ENCODE data around the gene MAP3K3. TPM values are rescaled to one million over a fixed set of nuclear protein-coding genes. Genes with fewer than 3 reads are reported as not detected.
A peak's percentile ranks its signal among the peaks of the same experiment; 100 is the strongest.

Gene MAP3K3
- polyA plus RNA-seq, 2 donors, result 10.5 to 12.1 TPM

DNA sequence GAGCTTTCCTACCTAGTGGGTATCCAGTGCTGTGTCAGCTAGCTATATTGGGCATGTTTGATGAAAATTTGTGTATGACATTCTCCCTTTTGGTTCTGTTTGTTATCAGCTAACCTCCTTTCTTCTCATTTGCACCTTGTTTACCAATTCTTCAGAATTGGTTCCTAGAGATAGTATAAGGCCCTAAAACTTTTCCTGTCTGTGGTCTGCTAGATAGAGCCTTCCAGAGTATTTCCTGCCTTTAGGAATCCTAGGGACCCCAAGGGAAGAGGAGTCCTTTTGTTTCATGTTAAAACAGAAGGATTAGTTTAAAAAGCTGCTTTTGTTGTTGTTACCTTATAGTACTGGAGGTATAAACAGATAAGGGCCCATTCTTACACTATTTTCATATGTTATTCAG lies 11.5 kb downstream of the MAP3K3 start:
- H3K27me3 ChIP-seq (ENCODE audit: control insufficient read depth in 1 of 2, insufficient read depth in 2 of 2, low read length in 2 of 2), result no peaks in the 10 kb centered on the region
- H3K36me3 ChIP-seq (ENCODE audit: control insufficient read depth in 2 of 2, insufficient read depth in 2 of 2, low read length in 1 of 2), result peaks cover 10 to 13% of the 10 kb centered on the region in 2 donors
- H3K9me3 ChIP-seq (ENCODE audit: control insufficient read depth in 2 of 2, insufficient read depth in 1 of 2, low read depth in 1 of 2, low read length in 1 of 2), result no peaks in the 10 kb centered on the region
- no peaks in the 10 kb centered on the region for H3K4me1 ChIP-seq (ENCODE audit: control insufficient read depth in 2 of 2, insufficient read depth in 2 of 2, low read length in 1 of 2)
- no peak overlapping the region for H3K4me3 ChIP-seq (ENCODE audit: low read depth in 1 of 2, low read length in 2 of 2)
- H3K27ac ChIP-seq (ENCODE audit: low read depth in 2 of 2, low read length in 1 of 2), result no peak overlapping the region

DNA sequence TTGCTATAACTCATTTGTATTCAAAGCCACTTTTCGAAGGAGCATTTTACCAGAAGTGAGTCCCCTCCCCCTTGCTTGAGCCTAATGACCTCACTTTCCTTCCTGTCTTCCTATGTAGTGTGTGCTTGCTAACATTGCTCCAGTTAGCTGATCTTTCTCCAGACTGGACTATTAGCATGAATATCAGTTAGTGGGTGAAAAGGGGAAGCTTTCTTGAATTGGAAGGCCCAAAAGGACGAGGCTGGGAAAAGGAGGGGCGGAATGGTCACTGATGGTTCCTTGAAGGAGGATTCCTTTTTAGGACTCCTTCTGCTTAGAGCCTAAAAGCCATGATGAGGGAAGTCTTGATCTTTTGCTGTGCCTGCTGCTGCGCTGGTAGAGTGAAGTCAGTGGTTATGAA lies 11.9 kb downstream of the MAP3K3 start:
- 73 to 79% methylated on average over 4 of the region's 4 CpGs for WGBS, 2 donors
- Histone ChIP-seq H3K9me3 (ENCODE audit: control insufficient read depth in 2 of 2, insufficient read depth in 1 of 2, low read depth in 1 of 2, low read length in 1 of 2) (no peaks in the 10 kb centered on the region), H3K27me3 (ENCODE audit: control insufficient read depth in 1 of 2, insufficient read depth in 2 of 2, low read length in 2 of 2) (no peaks in the 10 kb centered on the region), H3K36me3 (ENCODE audit: control insufficient read depth in 2 of 2, insufficient read depth in 2 of 2, low read length in 1 of 2) (peaks cover 10 to 13% of the 10 kb centered on the region in 2 donors), H3K4me1 (ENCODE audit: control insufficient read depth in 2 of 2, insufficient read depth in 2 of 2, low read length in 1 of 2) (no peaks in the 10 kb centered on the region), H3K4me3 (ENCODE audit: low read depth in 1 of 2, low read length in 2 of 2) (no peak overlapping the region), H3K27ac (ENCODE audit: low read depth in 2 of 2, low read length in 1 of 2) (peak overlapping the region in 1 of 2 donors; percentile 51)

DNA sequence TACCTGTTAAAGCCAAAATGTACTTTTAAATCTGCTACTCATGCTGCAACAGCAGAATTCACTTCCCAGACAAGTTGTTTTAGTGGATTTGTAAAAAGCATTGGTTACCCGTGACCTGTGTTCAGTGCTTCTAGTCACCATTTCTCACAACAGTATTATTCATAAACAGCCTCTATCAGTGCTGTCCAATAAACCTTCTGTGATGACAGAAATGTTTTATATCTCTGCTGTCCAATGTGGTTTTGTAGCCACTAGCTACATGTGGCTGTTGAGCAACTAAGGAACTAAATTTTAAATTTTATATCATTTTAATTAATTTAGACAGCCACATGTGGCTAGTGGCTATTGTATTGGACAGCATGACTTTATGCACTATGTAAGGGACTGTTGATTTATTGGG lies 12.6 kb downstream of the MAP3K3 start:
- Histone ChIP-seq H3K36me3 (ENCODE audit: control insufficient read depth in 2 of 2, insufficient read depth in 2 of 2, low read length in 1 of 2) (peaks cover 10 to 13% of the 10 kb centered on the region in 2 donors), H3K4me3 (ENCODE audit: low read depth in 1 of 2, low read length in 2 of 2) (no peak overlapping the region), H3K4me1 (ENCODE audit: control insufficient read depth in 2 of 2, insufficient read depth in 2 of 2, low read length in 1 of 2) (no peaks in the 10 kb centered on the region), H3K27ac (ENCODE audit: low read depth in 2 of 2, low read length in 1 of 2) (no peak overlapping the region), H3K27me3 (ENCODE audit: control insufficient read depth in 1 of 2, insufficient read depth in 2 of 2, low read length in 2 of 2) (no peaks in the 10 kb centered on the region), H3K9me3 (ENCODE audit: control insufficient read depth in 2 of 2, insufficient read depth in 1 of 2, low read depth in 1 of 2, low read length in 1 of 2) (no peaks in the 10 kb centered on the region)
- 83% methylated on average over 1 of the region's 1 CpG for WGBS, 2 donors

DNA sequence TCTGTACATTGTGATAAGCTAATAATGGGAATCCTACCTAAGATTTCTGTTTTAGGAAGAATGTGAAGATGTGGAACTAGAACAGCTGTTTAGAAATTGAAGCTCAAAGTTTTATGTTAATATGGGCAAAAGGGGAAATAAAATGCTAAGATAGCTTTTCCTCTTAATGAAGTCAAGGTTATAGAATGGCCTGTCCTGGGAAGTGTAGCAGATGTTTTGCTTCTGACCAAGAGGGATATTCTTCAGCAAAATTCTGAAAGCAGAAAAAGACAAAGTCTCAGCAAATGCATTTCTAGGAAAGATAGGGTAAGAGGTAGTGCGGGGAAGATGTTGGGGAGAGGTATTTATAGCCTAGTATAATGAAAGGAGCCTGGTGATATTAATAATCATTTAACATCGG lies 13.1 kb downstream of the MAP3K3 start:
- Histone ChIP-seq H3K36me3 (ENCODE audit: control insufficient read depth in 2 of 2, insufficient read depth in 2 of 2, low read length in 1 of 2) (peaks cover 10 to 13% of the 10 kb centered on the region in 2 donors), H3K4me3 (ENCODE audit: low read depth in 1 of 2, low read length in 2 of 2) (no peak overlapping the region), H3K4me1 (ENCODE audit: control insufficient read depth in 2 of 2, insufficient read depth in 2 of 2, low read length in 1 of 2) (no peaks in the 10 kb centered on the region), H3K27ac (ENCODE audit: low read depth in 2 of 2, low read length in 1 of 2) (no peak overlapping the region), H3K9me3 (ENCODE audit: control insufficient read depth in 2 of 2, insufficient read depth in 1 of 2, low read depth in 1 of 2, low read length in 1 of 2) (no peaks in the 10 kb centered on the region), H3K27me3 (ENCODE audit: control insufficient read depth in 1 of 2, insufficient read depth in 2 of 2, low read length in 2 of 2) (no peaks in the 10 kb centered on the region)
- 83 to 88% methylated on average over 2 of the region's 2 CpGs for WGBS, 2 donors

DNA sequence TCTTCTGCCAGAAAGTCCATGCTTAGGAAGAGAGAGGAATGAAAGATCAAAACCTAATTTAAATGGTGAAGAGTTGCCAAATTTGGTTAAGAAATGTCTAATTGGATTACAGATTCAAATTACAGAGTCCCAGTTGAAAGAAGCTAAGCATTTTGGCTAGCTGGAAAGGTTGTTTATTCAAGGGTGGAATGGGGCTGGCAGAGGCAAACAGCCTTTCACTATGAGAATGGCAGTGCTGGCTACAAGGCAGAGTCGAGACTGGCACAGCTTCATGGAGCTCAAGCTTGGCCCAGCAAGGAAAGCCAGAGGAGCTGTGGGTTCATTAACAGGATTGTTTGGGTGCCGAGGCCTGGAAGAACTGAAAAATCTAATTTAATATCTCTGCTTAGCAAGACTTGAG lies 13.6 kb downstream of the MAP3K3 start:
- Histone ChIP-seq H3K4me1 (ENCODE audit: control insufficient read depth in 2 of 2, insufficient read depth in 2 of 2, low read length in 1 of 2) (no peaks in the 10 kb centered on the region), H3K36me3 (ENCODE audit: control insufficient read depth in 2 of 2, insufficient read depth in 2 of 2, low read length in 1 of 2) (peaks cover 10 to 13% of the 10 kb centered on the region in 2 donors)
- 74 to 78% methylated on average over 2 of the region's 2 CpGs for WGBS, 2 donors

DNA sequence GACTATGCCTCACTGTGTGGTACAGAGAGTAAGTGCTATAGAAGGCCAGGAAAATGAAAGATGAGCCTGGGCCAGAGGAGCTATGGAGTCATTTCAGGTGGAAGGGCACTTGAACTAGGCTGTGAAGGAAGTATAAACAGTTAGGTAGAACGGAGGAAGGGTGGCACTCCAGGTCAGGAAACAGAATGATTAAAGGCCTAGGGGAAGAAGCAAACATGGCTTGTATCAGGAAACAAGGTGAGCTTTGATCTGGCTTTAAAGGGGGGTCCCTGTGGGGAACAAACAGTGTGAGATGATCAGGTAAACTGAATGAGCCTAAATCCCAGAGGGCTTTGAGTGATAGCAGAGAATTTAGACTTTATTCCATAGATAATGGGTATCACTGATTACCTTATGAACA lies 16.9 kb downstream of the MAP3K3 start:
- Histone ChIP-seq H3K4me3 (ENCODE audit: low read depth in 1 of 2, low read length in 2 of 2) (no peak overlapping the region), H3K36me3 (ENCODE audit: control insufficient read depth in 2 of 2, insufficient read depth in 2 of 2, low read length in 1 of 2) (peaks cover 10 to 11% of the 10 kb centered on the region in 2 donors), H3K27ac (ENCODE audit: low read depth in 2 of 2, low read length in 1 of 2) (no peak overlapping the region), H3K27me3 (ENCODE audit: control insufficient read depth in 1 of 2, insufficient read depth in 2 of 2, low read length in 2 of 2) (no peaks in the 10 kb centered on the region), H3K4me1 (ENCODE audit: control insufficient read depth in 2 of 2, insufficient read depth in 2 of 2, low read length in 1 of 2) (no peaks in the 10 kb centered on the region), H3K9me3 (ENCODE audit: control insufficient read depth in 2 of 2, insufficient read depth in 1 of 2, low read depth in 1 of 2, low read length in 1 of 2) (no peaks in the 10 kb centered on the region)
- WGBS, 2 donors, result 42 to 50% methylated on average over 1 of the region's 1 CpG

More for the DNA sequence above, 13.6 kb downstream of the MAP3K3 start:
- no peaks in the 10 kb centered on the region for H3K9me3 ChIP-seq (ENCODE audit: control insufficient read depth in 2 of 2, insufficient read depth in 1 of 2, low read depth in 1 of 2, low read length in 1 of 2)
- no peak overlapping the region for H3K27ac ChIP-seq (ENCODE audit: low read depth in 2 of 2, low read length in 1 of 2)
- no peaks in the 10 kb centered on the region for H3K27me3 ChIP-seq (ENCODE audit: control insufficient read depth in 1 of 2, insufficient read depth in 2 of 2, low read length in 2 of 2)
- H3K4me3 ChIP-seq (ENCODE audit: low read depth in 1 of 2, low read length in 2 of 2), result no peak overlapping the region

DNA sequence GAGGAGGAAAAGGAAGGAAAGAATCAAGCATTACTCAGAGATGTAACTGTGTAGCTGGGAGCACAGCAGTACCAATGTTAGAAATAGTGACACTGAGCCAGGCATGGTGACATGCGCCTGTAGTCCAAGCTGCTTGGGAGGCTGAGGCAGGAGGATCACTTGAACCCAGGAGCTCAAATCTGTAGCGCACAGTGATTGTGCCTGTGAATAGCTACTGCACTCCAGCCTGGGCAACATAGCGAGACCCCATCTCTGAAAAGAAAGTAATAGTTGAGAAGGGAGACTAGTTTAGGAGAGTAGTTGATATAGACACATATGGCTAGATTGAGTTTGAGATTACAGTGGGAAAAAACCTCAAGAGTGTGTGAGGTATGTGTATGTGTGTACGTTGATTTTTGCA lies 17.8 kb downstream of the MAP3K3 start:
- 94 to 99% methylated on average over 4 of the region's 4 CpGs for WGBS, 2 donors

DNA sequence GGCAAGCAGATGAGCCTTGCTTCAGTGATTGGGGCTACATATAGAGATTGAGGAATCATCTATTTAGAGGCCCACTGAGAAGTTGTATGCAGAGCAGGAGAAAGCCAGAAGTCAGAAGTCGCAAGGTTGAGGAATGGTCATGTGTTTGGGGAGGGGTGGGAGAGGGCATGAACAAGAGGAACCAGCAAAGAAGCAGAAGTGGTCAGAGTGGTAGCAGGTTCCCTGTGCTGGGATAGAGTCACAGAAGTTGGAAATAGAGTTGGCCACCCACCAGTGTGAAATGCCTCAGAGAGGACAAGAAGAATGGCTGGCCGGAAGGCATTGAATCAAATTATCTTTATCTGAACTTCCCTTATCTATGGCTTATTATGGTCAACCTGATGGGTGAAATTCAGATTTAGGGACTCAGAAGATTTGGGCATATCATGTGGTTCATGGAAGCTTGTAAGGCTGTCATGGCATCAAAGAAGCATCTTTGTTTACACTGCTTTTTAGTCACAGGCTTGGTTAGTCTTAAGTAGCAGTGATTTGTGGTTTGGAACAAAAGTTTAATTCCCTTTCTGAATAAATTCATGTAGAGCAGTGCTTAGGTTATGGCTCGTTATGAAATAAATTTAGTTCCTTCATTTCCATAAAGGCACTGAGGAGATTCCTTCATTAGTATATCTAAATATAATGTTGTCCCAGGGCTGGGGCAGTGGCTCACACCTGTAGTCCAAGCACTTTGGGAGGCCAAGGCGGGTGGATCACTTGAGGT lies 19.7 kb downstream of the MAP3K3 start:
- H3K4me3 ChIP-seq (ENCODE audit: low read depth in 1 of 2, low read length in 2 of 2), result no peak overlapping the region
- peaks cover 5 to 6% of the 10 kb centered on the region in 2 donors for H3K36me3 ChIP-seq (ENCODE audit: control insufficient read depth in 2 of 2, insufficient read depth in 2 of 2, low read length in 1 of 2)
- H3K9me3 ChIP-seq (ENCODE audit: control insufficient read depth in 2 of 2, insufficient read depth in 1 of 2, low read depth in 1 of 2, low read length in 1 of 2), result no peaks in the 10 kb centered on the region
- no peaks in the 10 kb centered on the region for H3K27me3 ChIP-seq (ENCODE audit: control insufficient read depth in 1 of 2, insufficient read depth in 2 of 2, low read length in 2 of 2)
- H3K4me1 ChIP-seq (ENCODE audit: control insufficient read depth in 2 of 2, insufficient read depth in 2 of 2, low read length in 1 of 2), result no peaks in the 10 kb centered on the region
- WGBS, 2 donors, result 85 to 90% methylated on average over 4 of the region's 4 CpGs
- H3K27ac ChIP-seq (ENCODE audit: low read depth in 2 of 2, low read length in 1 of 2), result no peak overlapping the region

More for the DNA sequence above, 17.8 kb downstream of the MAP3K3 start:
- Histone ChIP-seq H3K9me3 (ENCODE audit: control insufficient read depth in 2 of 2, insufficient read depth in 1 of 2, low read depth in 1 of 2, low read length in 1 of 2) (no peaks in the 10 kb centered on the region), H3K4me1 (ENCODE audit: control insufficient read depth in 2 of 2, insufficient read depth in 2 of 2, low read length in 1 of 2) (no peaks in the 10 kb centered on the region), H3K27me3 (ENCODE audit: control insufficient read depth in 1 of 2, insufficient read depth in 2 of 2, low read length in 2 of 2) (no peaks in the 10 kb centered on the region), H3K36me3 (ENCODE audit: control insufficient read depth in 2 of 2, insufficient read depth in 2 of 2, low read length in 1 of 2) (peaks cover 10 to 11% of the 10 kb centered on the region in 2 donors), H3K27ac (ENCODE audit: low read depth in 2 of 2, low read length in 1 of 2) (no peak overlapping the region), H3K4me3 (ENCODE audit: low read depth in 1 of 2, low read length in 2 of 2) (no peak overlapping the region)

DNA sequence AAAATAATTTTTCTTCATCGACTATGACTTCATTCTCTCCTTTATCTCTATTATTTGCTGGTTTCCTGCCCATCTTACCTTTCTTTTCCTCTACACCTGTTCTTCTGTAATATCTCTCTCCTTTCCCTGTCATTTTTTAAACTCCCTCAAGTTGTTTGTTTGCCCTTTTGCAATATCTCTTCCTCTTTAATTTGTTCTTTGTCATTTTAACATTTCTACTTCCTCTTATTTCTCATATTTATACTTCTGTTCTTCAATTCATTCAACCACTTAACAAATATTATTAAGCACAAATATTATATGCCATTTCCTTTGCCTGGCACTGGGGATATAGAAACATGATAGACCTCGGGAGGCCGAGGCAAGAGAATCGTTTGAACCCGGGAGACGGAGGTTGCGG lies 22.6 kb downstream of the MAP3K3 start:
- no peak overlapping the region for H3K4me3 ChIP-seq (ENCODE audit: low read depth in 1 of 2, low read length in 2 of 2)
- H3K27me3 ChIP-seq (ENCODE audit: control insufficient read depth in 1 of 2, insufficient read depth in 2 of 2, low read length in 2 of 2), result no peaks in the 10 kb centered on the region
- WGBS, 2 donors, result 95 to 96% methylated on average over 7 of the region's 7 CpGs
- H3K36me3 ChIP-seq (ENCODE audit: control insufficient read depth in 2 of 2, insufficient read depth in 2 of 2, low read length in 1 of 2), result peaks cover 0 to 14% of the 10 kb centered on the region in 2 donors
- no peaks in the 10 kb centered on the region for H3K4me1 ChIP-seq (ENCODE audit: control insufficient read depth in 2 of 2, insufficient read depth in 2 of 2, low read length in 1 of 2)
- no peaks in the 10 kb centered on the region for H3K9me3 ChIP-seq (ENCODE audit: control insufficient read depth in 2 of 2, insufficient read depth in 1 of 2, low read depth in 1 of 2, low read length in 1 of 2)
- no peak overlapping the region for H3K27ac ChIP-seq (ENCODE audit: low read depth in 2 of 2, low read length in 1 of 2)
